Neuron (in vitro differentiated cells): ENCODE data around the gene CACNG1.

ENCODE experiments used
- H2AFZ ChIP-seq: one replicate; pipeline ENCODE4 v1.6.1; 2013; ENCODE audit warnings: low read depth, mild to moderate bottlenecking, inconsistent platforms, low read length, moderate library complexity
- H3K27me3 ChIP-seq: one replicate; pipeline ENCODE4 v1.6.1; 2013; ENCODE audit warnings: low read length; ENCODE audit not compliant: insufficient read depth
- H3K36me3 ChIP-seq: one replicate; pipeline ENCODE4 v1.6.1; 2013; ENCODE audit warnings: low read length; ENCODE audit not compliant: insufficient read depth
- H3K4me1 ChIP-seq: one replicate; pipeline ENCODE4 v1.6.1; 2013; ENCODE audit warnings: low read length; ENCODE audit not compliant: insufficient read depth
- H3K4me3 ChIP-seq: 2 replicates; pipeline ENCODE4 v1.5.1; 2013; ENCODE audit warnings: mild to moderate bottlenecking, low read length, moderate library complexity
- H3K9me3 ChIP-seq: one replicate; pipeline ENCODE4 v1.6.1; 2013; ENCODE audit warnings: low read length

CACNG1 gene

GRCh38 chr17:67044016-67044772, at the start of gene CACNG1:
Gene CACNG1, plus strand, starts transcription at chr17:67044554. Its CDS starts 107 bp downstream, at chr17:67044661.
- no peaks in the 10 kb centered on the region for H3K4me1 ChIP-seq
- H2AFZ ChIP-seq, result no peak within 1 kb of the TSS
- no peak within 1 kb of the TSS for H3K4me3 ChIP-seq
- no peaks in the 10 kb centered on the region for H3K27me3 ChIP-seq
- H3K9me3 ChIP-seq, result peaks cover under 1% of the 10 kb centered on the region
- H3K36me3 ChIP-seq, result no peaks in the 10 kb centered on the region

- no peaks in the 10 kb centered on the region for H3K27me3 ChIP-seq
- peaks cover 31% of the 10 kb centered on the region for H3K36me3 ChIP-seq
- no peak overlapping the region for H3K4me3 ChIP-seq
- no peaks in the 10 kb centered on the region for H3K4me1 ChIP-seq
- peaks cover 4% of the 10 kb centered on the region for H3K9me3 ChIP-seq
- H2AFZ ChIP-seq, result no peak overlapping the region
Measured at GRCh38 chr17:66994930-66995535, 49.3 kb upstream of the CACNG1 start.

GRCh38 chr17:66995944-66996343, 48.4 kb upstream of the CACNG1 start:
- Histone ChIP-seq H3K27me3 (no peaks in the 10 kb centered on the region), H3K9me3 (peaks cover 10% of the 10 kb centered on the region), H3K4me1 (no peaks in the 10 kb centered on the region), H2AFZ (no peak overlapping the region), H3K36me3 (peaks cover 36% of the 10 kb centered on the region), H3K4me3 (no peak overlapping the region)

GRCh38 chr17:66996926-66997325, 47.4 kb upstream of the CACNG1 start:
- H3K27me3 ChIP-seq, result no peaks in the 10 kb centered on the region
- H2AFZ ChIP-seq, result no peak overlapping the region
- H3K9me3 ChIP-seq, result peaks cover 12% of the 10 kb centered on the region
- peaks cover 33% of the 10 kb centered on the region for H3K36me3 ChIP-seq
- no peaks in the 10 kb centered on the region for H3K4me1 ChIP-seq
- H3K4me3 ChIP-seq, result no peak overlapping the region

GRCh38 chr17:67003231-67003630, 41.1 kb upstream of the CACNG1 start:
- Histone ChIP-seq H3K36me3 (peaks cover 38% of the 10 kb centered on the region), H2AFZ (no peak overlapping the region), H3K4me1 (no peaks in the 10 kb centered on the region), H3K27me3 (no peaks in the 10 kb centered on the region), H3K9me3 (peaks cover 14% of the 10 kb centered on the region), H3K4me3 (no peak overlapping the region)

GRCh38 chr17:67004181-67004580, 40.2 kb upstream of the CACNG1 start:
- Histone ChIP-seq H3K9me3 (peaks cover 18% of the 10 kb centered on the region), H3K27me3 (no peaks in the 10 kb centered on the region), H3K36me3 (peaks cover 36% of the 10 kb centered on the region), H3K4me1 (no peaks in the 10 kb centered on the region), H2AFZ (no peak overlapping the region), H3K4me3 (no peak overlapping the region)

- Histone ChIP-seq H3K4me3 (no peak overlapping the region), H3K36me3 (peaks cover 22% of the 10 kb centered on the region), H2AFZ (no peak overlapping the region), H3K27me3 (no peaks in the 10 kb centered on the region), H3K9me3 (peaks cover 7% of the 10 kb centered on the region), H3K4me1 (no peaks in the 10 kb centered on the region)
Measured at GRCh38 chr17:67007266-67007665, 37.1 kb upstream of the CACNG1 start.

GRCh38 chr17:67008101-67008500, 36.3 kb upstream of the CACNG1 start:
- H2AFZ ChIP-seq, result no peak overlapping the region
- H3K4me1 ChIP-seq, result no peaks in the 10 kb centered on the region
- no peaks in the 10 kb centered on the region for H3K27me3 ChIP-seq
- peaks cover 5% of the 10 kb centered on the region for H3K9me3 ChIP-seq
- H3K36me3 ChIP-seq, result peaks cover 19% of the 10 kb centered on the region
- H3K4me3 ChIP-seq, result no peak overlapping the region

GRCh38 chr17:67011527-67012175, 32.7 kb upstream of the CACNG1 start:
- Histone ChIP-seq H3K9me3 (peaks cover 6% of the 10 kb centered on the region), H2AFZ (no peak overlapping the region), H3K36me3 (peaks cover 18% of the 10 kb centered on the region), H3K4me3 (no peak overlapping the region), H3K27me3 (no peaks in the 10 kb centered on the region), H3K4me1 (no peaks in the 10 kb centered on the region)

GRCh38 chr17:67013891-67014290, 30.5 kb upstream of the CACNG1 start:
- Histone ChIP-seq H3K9me3 (peaks cover 6% of the 10 kb centered on the region), H3K36me3 (peaks cover 24% of the 10 kb centered on the region), H2AFZ (no peak overlapping the region), H3K27me3 (no peaks in the 10 kb centered on the region), H3K4me1 (no peaks in the 10 kb centered on the region), H3K4me3 (no peak overlapping the region)

GRCh38 chr17:67015001-67015400, 29.4 kb upstream of the CACNG1 start:
- Histone ChIP-seq H2AFZ (no peak overlapping the region), H3K4me1 (no peaks in the 10 kb centered on the region), H3K9me3 (peaks cover 2% of the 10 kb centered on the region), H3K4me3 (no peak overlapping the region), H3K36me3 (peaks cover 31% of the 10 kb centered on the region), H3K27me3 (no peaks in the 10 kb centered on the region)

GRCh38 chr17:67016039-67016762, 28.2 kb upstream of the CACNG1 start:
- peaks cover 2% of the 10 kb centered on the region for H3K9me3 ChIP-seq
- H3K4me3 ChIP-seq, result no peak overlapping the region
- H3K27me3 ChIP-seq, result no peaks in the 10 kb centered on the region
- no peaks in the 10 kb centered on the region for H3K4me1 ChIP-seq
- peaks cover 42% of the 10 kb centered on the region for H3K36me3 ChIP-seq
- no peak overlapping the region for H2AFZ ChIP-seq

- no peaks in the 10 kb centered on the region for H3K27me3 ChIP-seq
- peaks cover 2% of the 10 kb centered on the region for H3K9me3 ChIP-seq
- H2AFZ ChIP-seq, result no peak overlapping the region
- H3K4me1 ChIP-seq, result no peaks in the 10 kb centered on the region
- peaks cover 52% of the 10 kb centered on the region for H3K36me3 ChIP-seq
- no peak overlapping the region for H3K4me3 ChIP-seq
Measured at GRCh38 chr17:67017910-67018309, 26.4 kb upstream of the CACNG1 start.
